Measurements from ENCODE around the gene TWNK.

- TF ChIP-seq CTCF (IDR thresholded peaks at IDR 0.05): no peak
- TF ChIP-seq EP300 (IDR thresholded peaks at IDR 0.05): no peak
- TF ChIP-seq POLR2A (IDR thresholded peaks at IDR 0.05): no peak
- no peak for TF ChIP-seq POLR2AphosphoS5 (IDR thresholded peaks at IDR 0.05)
These were observed 23.5 kb upstream of the TWNK start for GRCh38 chr10:100963826-100964225.

Measured in stomach (tissue), 4 donors.